Right hindlimb (tissue), 1 donor: ENCODE measurements around the gene STXBP5L.
"Not testable (repeated sequence)": the region's sequence is repeated elsewhere in the genome, so short reads cannot be mapped to it uniquely, and the experiment has no call there.

Source experiments
- DNase-seq: peaks from one replicate; pipeline ENCODE4 v3.0.0-alpha.2; 2018

Gene STXBP5L

DNA sequence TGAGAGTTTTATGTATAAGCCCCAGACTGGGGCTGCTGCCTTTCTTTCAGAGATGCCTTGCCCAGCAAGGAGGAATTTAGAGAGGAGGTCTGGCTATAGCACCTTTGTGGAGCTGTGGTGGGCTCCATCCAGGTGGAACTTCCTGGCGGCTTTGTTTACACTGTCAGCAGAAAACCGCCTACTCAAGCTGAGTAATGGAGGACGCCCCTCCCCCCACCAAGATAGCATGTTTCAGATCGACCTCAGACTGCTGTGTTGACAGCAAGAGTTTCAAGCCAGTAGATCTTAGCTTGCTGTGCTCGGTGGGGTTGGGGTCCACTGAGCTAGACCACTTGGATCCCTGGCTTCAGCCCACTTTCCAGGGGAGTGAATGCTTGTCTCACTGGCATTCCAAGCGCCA, 155.6 kb downstream of the STXBP5L start:
- no peak for DNase-seq

DNA sequence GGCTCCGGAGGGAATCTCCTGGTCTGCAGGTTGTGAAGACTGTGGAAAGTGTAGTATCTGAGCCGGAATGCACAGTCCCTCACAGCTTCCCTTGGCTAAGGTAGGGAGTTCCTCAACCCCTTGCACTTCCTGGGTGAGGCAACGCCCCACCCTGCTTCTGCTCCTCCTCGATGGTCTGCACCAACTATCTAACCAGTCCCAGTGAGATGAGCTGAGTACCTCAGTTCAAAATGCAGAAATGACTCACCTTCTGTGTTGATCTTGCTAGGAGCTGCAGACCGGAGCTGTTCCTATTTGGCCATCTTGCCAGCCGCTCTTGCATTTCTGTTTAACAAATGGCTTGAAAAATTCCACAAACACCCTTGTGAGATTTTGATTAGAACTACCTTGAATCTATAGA, 156.1 kb downstream of the STXBP5L start:
- DNase-seq: no peak

DNA sequence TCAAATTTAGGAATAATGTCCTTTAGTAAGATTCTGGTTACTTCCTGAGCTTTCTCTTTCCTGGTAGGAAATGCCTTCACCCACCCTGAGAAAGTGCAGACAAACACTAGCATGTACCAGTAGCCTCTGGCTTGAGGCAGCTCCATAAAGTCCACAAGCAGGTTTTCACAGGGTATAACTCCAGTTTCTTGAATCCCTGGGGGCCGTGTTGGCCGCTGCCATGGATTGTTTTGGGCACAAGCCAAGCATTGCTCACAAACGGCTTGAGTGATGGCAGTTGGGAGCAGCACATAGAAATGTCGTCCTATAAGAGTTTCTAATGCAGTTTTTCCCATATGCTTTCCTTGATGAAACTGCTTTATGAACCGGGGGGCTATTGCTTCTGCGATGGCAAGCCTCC, 164.1 kb downstream of the STXBP5L start:
- DNase-seq: peak; percentile 53

DNA sequence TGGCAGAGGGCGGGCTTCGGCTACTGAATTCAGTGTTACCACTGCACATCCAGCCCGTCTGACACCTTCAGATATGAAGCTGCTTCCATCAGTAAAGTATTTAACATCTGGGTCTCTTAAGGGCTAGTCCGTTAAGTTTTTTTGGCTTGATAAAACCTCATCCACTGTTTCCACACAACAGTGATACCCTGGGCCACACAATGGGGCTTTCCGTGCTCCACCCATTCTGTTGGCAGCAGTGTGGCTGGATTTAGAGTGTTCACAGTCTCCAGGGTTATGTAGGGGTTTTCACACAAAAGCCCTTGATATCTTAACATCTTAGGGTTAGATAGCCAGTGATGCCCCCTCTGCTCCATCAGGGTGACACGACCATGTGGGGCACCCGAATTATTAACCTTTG, 165.0 kb downstream of the STXBP5L start:
- DNase-seq: no peak

DNA sequence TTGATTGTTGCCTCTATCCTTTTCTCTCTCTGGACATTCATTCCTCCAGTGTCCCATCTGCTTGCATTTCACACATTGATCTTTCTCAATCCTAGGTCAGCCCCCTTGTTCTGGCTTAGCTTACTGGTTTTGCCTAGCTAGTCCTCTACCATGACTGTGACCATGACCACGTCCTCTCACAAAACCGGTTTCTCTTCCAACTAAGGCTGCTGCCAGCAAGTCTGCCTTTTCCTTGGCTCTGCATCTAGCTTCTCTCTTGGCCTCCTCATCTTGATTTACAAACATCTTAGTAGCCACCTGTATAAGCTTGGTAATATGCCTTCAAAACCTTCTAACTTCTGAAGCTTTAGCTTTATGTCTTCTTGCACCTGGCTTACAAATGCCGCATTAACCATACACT, 167.2 kb downstream of the STXBP5L start:
- DNase-seq: no peak

DNA sequence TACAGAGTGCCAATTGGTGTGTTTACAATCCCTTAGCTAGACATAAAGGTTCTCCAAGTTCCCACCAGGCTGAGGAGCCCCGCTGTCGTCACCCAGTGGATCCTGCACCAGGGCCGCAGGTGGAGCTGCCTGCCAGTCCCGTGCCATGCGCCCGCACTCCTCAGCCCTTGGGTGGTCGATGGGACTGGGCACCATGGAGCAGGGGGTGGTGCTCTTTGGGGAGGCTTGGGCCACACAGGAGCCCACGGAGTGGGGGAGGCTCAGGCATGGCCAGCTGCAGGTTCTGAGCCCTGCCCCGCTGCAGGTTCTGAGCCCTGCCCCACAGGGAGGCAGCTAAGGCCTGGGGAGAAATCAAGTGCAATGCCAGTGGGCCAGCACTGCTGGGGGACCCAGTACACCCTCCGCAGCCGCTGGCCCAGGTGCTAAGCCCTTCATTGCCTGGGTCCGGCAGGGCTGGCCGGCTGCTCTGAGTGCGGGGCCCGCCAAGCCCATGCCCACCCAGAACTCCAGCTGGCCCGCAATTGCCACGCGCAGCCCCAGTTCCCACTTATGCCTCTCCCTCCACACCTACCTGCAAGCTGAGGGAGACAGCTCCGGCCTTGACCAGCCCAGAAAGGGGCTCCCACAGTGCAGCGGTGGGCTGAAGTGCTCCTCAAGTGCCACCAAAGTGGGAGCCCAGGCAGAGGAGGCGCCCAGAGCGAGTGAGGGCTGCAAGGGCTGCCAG, 170.5 kb downstream of the STXBP5L start:
- DNase-seq: not testable (repeated sequence)

DNA sequence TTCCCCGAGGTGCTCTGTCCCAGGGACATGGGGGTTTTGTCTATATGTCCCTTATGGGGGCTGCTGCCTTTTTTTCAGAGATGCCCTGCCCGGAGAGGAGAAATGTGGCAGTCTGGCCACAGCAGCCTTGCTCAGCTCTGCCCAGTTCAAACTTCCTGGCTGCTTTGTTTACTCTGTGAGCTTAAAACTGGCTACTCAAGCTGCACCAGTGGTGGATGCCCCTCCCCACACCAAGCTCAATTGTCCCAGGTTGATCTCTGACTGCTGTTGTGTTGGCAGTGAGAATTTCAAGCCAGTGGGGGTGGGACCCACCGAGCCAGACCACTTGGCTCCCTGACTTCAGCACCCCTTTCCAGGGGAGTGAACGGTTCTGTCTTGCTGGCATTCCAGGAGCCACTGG, 188.9 kb downstream of the STXBP5L start:
- no peak for DNase-seq

DNA sequence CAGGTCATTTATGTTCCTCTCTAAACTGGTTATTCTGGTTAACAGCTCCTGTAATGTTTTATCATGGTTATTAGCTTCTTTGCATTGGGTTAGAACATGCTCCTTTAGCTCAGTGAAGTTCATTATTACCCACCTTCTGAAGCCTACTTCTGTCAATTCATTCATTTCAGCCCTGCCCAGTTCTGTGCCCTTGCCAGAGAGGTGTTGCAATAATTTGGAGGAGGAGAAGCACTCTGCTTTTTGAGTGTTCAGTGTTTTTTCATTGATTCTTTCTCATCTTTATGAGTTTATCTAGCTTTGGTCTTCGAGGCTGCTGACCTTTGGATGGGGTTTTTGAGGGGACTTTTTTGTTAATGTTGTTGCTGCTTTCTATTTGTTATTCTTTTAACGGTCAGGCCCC, 203.1 kb downstream of the STXBP5L start:
- not testable (repeated sequence) for DNase-seq

DNA sequence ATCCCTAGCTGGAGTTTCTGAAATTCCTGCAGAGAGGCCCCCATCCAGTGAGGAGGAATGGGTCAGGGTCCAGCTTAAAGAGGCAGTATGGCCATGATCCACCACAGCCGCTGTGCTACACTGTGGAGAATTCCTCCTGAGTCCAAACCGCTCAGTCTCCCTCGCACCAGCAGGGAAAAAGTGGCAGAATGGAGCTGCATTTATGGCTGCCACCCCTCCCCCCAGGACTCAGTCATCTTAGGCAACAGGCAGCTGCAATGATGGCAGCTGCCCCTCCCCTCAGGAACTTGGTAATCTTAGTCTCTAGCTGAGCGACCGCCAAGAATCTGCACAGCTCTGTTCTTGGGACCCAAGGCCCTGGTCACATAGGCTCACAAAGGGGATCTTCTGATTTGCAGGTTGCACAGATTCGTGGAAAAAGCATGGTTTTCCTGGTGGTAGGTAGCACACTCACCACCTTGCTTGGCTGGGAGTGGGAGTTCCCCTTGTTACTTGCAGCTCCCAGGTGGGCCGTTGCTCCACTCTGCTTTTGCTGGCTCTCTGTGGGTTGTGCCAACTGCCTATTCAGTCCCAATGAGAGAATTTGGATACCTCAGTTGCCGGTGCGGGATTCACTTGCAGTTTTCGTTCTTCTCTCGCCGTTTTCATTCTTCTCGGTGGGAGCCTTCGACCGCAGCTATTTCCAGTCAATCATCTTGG, 204.1 kb downstream of the STXBP5L start:
- no peak for DNase-seq

DNA sequence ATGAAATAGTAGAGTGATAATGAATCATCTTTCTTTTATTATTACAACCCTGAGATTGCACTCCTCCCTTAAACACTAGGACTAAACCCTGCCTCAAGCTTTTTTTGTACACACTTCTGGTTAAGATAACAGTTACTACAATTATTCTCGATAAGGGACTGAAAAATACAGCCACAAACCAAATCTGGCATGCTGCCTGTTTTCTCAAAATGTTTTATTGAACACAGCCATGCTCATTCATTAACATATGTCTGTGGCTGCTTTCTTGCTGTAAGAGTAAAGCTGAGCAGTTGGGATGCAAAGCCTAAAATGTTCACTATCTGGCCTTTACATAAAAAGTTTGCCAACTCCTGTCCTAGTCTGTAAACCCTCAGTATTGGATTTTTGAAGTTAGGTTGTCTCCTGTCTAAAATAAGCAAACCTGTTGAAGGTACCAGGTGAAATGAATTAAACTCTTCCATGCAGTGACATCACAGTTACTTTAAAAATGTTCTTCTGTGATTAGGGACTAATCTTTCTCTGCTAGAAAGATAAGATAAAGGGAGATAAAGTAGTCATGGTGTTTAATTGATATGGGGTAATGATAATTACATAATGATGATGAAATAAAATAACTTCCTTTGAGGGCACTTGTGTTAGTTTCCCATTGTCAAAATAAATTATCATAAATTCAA, 218.2 kb downstream of the STXBP5L start:
- DNase-seq: no peak

DNA sequence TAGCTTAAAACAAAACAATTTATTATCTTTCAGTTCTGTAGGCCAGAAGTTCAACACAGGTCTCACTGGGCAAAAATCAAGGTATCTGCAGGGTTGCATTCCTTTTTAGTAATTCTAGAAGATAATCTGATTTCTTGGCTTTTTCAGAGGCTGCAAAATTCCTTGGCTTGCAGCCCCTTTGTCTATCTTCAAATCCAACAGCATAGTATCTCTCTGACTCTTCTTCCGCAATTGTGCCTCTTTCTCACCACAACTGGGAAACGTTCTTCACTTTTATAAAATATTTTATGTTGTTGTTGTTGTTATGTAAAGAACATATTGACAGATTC, 218.7 kb downstream of the STXBP5L start:
- DNase-seq: no peak

DNA sequence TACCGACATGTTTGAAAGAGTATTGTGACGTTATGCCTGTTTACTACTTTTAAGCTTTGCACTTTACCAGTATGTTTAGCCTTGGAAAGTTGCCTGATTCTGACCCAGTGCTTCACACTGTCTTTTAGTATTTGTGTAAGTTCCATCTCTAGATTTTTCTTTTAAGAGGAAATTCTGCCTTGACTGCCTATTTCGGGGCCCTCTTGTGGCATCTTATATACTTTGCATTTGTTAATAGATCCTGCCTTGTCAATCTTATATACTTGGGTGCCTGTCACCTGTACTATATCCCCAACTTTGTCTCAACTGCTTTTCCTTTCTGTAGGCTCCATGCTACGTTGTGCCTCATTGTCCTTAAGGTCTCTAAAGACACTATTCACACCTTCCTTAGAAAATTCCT, 244.6 kb downstream of the STXBP5L start:
- no peak for DNase-seq

DNA sequence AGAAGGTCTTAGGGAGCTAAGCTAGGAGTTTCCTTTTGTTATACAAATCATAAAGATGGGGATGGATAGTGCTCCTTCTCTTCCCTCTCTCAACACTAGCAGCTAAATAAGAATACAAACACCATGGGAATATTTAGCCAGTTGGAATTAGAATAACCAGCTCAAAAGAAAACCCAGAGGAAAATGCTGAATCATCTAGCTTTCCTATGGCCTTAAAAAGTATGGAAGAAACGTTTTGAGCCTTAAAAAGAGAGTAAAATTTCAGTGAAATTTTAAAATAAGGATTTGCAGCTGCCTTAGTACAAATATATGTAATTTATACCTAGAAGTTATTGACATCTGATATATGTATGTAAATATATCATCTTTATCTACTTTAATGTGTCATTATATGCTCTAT, 245.8 kb downstream of the STXBP5L start:
- no peak for DNase-seq

DNA sequence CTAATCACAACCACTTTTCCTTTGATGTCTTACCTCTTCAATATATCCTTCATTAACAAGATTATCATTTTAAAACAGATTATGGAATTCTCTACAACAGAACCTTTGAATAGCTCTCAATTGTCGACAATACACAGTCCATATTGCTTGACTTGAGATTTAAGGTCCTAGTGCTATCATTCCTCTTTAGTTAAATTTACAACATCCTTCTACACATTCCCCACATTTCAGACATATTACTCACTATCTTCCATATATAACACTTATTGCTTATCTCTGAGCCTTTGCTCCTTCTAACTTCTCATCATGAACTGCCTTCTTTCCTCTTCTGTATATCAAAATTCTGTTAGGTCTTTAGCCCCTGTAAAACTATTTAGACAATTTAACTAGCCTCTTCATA, 247.0 kb downstream of the STXBP5L start:
- no peak for DNase-seq

DNA sequence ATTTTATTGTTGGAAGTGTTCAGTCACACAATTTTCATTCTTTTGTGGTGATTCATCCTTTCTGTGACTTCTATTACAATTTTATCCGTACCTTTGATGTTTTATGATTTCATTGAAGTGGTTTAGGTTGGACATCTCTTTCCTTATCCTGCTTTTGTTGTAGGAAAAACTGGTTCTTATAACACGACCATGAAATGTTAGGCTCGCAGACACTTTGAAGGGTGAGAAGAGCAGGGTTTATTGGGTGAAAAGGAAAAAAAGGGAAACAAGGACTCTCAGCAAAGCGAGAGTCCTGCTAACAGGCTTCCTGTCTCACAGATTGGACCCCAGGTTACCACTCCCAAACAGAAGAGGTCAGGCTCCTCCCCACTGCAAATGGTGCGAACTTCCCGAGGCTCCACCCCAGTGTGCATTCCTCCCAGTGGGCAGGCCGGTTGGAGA, 257.4 kb downstream of the STXBP5L start:
- DNase-seq: no peak

DNA sequence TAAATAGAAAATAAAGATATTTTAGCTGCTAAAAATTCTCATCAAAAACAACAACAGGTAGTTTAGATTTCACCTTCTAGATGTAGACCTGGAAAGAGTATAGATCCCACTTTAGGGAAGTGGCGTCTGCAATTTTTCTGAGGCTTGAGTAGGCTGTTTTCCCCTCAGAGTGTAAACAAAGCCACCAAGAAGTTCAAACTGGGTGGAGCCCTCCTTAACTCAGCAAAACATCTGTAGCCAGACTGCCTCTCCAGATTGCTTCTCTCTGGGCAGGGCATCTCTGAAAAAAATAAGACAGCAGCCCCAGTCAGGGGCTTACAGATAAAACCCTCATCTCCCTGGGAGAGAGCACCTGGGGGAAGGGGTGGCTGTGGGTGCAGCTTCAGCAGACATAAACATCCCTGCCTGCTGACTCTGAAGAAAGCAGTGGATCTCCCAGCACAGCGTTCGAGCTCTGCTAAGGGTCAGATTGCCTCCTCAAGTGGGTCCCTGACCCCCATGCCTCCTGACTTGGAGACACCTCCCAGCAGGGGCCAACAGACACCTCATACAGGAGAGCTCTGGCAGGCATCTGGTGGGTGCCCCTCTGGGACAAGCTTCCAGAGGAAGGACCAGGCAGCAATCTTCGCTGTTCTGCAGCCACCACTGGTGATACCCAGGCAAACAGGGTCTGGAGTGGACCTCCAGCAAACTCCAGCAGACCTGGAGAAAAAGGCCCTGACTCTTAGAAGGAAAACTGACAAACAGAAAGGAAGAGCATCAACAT, 259.6 kb downstream of the STXBP5L start:
- DNase-seq: no peak

DNA sequence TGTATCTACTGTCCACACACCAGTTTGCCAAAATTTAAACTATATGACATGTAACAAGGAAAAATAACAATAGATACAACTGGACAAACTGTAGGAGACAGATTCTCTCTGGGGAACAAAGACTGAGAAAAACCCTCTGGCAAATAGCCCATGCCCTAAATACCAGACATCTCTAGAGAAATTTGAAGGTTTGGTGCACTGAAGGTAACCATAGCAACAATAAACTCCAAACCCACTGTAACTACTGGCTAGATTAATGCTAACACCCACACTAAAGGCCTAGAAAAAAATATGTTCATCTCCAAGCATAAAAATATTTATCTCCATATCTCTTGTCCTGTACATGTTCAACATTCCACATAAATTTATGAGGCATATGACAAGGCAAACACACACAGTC, 267.1 kb downstream of the STXBP5L start:
- DNase-seq: no peak

DNA sequence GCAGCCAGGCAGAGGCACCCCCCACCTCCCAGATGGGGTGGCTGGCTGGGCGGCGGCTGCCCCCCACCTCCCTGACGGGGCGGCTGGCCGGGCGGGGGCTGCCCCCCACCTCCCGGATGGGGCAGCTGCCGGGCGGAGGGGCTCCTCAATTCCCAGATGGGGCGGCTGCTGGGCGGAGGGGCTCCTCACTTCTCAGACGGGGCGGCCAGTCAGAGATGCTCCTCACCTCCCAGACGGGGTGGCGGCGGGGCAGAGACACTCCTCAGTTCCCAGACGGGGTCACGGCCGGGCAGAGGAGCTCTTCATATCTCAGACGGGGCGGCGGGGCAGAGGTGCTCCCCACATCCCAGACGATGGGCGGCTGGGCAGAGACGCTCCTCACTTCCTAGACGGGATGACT, 282.6 kb downstream of the STXBP5L start:
- DNase-seq: not testable (repeated sequence)

DNA sequence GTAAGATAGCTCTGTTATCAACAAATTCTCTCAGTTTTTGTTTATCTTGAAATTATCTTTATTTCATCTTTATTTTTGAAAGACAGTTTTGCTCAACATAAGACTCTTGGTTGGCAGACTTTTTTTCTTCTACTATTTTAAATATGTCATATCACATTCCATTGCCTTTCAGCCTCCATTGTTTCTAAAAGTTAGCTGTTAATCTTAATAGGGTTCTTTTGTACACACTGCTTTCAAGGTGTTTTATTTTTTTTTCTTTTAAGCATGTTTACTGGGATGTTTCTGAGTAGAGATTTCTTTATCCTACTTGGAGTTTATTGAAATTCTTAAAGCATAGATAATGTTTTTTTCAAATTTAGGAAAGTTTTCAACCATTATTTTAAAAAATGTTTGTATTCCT, 294.6 kb downstream of the STXBP5L start:
- DNase-seq: no peak

DNA sequence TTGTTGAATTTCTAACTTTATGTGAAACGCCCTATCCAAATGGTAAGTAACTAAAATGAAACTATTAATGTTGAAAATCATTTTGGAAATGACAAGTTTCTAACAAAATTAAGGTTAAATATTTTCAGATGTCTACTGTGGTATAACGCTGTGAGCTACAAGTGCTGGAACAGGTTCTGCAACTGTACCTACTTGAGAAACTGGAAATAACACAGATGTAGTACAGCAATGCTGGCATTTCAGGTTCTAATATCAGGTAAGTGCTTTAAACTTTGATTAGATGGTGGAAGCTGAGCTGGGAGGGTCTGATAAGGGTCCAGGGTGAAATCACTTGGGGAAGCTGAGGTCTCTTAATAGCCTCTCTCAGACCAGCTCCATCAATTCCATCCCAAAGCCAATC, 315.1 kb downstream of the STXBP5L start:
- no peak for DNase-seq

DNA sequence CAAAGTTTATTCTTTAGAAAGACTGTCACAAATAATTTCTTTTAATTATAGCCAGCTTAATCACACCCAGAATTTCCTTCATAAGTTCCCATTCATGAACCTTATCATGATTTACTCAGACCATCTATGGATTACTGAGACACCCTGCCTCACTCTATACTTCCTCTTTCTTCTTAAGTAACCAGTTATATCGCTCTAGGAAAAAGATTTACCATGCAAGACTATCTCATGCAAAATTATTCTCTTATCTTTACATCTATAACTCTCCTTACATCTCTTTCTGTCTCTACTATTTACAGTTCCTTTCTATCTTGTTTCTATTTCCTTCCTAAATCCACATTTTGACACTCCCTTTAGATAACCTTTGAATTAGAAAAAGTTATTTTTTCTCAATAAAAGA, 321.0 kb downstream of the STXBP5L start:
- no peak for DNase-seq

DNA sequence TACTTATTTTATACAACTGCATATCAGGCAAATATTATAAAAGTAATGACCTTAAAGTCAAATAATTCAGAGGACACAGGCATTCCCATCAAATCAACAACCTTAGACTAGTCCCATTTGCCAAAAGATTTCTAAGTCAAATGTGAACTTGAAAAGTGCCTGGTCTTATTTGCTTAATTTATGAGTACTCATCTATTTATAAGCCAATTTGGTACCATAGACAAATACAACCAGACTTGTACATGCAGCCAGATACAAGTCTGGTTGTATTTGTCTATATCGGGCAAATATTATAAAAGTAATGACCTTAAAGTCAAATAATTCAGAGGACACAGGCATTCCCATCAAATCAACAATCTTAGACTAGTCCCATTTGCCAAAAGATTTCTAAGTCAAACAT, 322.2 kb downstream of the STXBP5L start:
- DNase-seq: not testable (repeated sequence)

DNA sequence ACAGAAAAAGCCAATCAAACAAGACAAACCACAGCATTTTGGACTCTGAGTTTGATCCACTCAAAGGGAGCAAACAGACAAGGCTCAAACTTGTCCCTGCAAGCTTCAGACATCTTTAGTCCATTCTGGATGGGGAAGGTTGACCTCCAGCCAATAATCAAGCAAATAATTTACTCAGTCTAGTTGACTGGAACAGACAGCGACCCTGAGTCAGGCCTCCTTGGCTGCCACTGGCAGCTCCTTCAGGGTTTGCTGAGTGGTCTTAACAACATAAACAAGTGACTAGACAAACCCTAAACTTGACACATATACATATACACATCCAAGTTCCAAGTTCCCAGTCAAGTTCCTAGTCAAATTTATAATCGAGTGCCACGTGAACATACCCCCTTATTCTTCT, 323.9 kb downstream of the STXBP5L start:
- DNase-seq: no peak
